Parathyroid adenoma (tissue), 2 donors: ENCODE measurements around the gene TMEM150B.

ENCODE experiments used
- H2AFZ ChIP-seq: fragments of 300-600 bp; sonication (generic); one replicate; pipeline ENCODE4 v1.7.0; 2017; ENCODE audit warnings: antibody characterized with exemption, mild to moderate bottlenecking
- H3K27ac ChIP-seq: fragments of 300-600 bp; sonication (generic); one replicate; pipeline ENCODE4 v1.7.0; 2017
- H3K27me3 ChIP-seq: fragments of 300-600 bp; sonication (generic); one replicate; pipeline ENCODE4 v1.7.0; 2017; ENCODE audit warnings: low read length; ENCODE audit not compliant: control insufficient read depth, insufficient read depth
- H3K36me3 ChIP-seq: fragments of 300-600 bp; sonication (generic); one replicate; pipeline ENCODE4 v1.7.0; 2017; ENCODE audit warnings: low read length; ENCODE audit not compliant: control insufficient read depth, insufficient read depth
- H3K4me1 ChIP-seq: fragments of 300-600 bp; sonication (generic); one replicate; pipeline ENCODE4 v1.7.0; 2017; ENCODE audit warnings: control low read depth
- H3K4me2 ChIP-seq: fragments of 300-600 bp; sonication (generic); one replicate; pipeline ENCODE4 v1.7.0; 2017; ENCODE audit warnings: low read length
- H3K4me3 ChIP-seq: fragments of 300-600 bp; sonication (generic); one replicate; pipeline ENCODE4 v1.7.0; 2017; ENCODE audit warnings: low read depth, low read length
- H3K79me2 ChIP-seq: fragments of 300-600 bp; sonication (generic); one replicate; pipeline ENCODE4 v1.7.0; 2017; ENCODE audit warnings: control low read depth
- H3K9ac ChIP-seq: fragments of 300-600 bp; sonication (generic); one replicate; pipeline ENCODE4 v1.7.0; 2017; ENCODE audit warnings: mild to moderate bottlenecking
- H3K9me3 ChIP-seq: fragments of 300-600 bp; sonication (generic); one replicate; pipeline ENCODE4 v1.7.0; 2017; ENCODE audit warnings: low read length; ENCODE audit not compliant: control insufficient read depth
- TF ChIP-seq, protein P1 (sequence below): fragments of 300-600 bp; sonication (generic); IDR thresholded peaks from one replicate; pipeline ENCODE4 v1.7.0; 2017; ENCODE audit warnings: antibody characterized with exemption, mild to moderate bottlenecking
- donor health status: primary hyperparathyroidism.

Gene TMEM150B

GRCh38 chr19:55347442-55348009 is 22.4 kb upstream of the TMEM150B start:
- Histone ChIP-seq H3K9me3 (no peaks in the 10 kb centered on the region), H3K4me3 (no peak overlapping the region), H3K4me2 (no peak overlapping the region), H2AFZ (no peak overlapping the region), H3K27ac (no peak overlapping the region), H3K36me3 (no peaks in the 10 kb centered on the region), H3K27me3 (no peaks in the 10 kb centered on the region), H3K4me1 (no peaks in the 10 kb centered on the region), H3K9ac (no peak overlapping the region), H3K79me2 (no peaks in the 10 kb centered on the region)
- TF ChIP-seq, protein P1, sequence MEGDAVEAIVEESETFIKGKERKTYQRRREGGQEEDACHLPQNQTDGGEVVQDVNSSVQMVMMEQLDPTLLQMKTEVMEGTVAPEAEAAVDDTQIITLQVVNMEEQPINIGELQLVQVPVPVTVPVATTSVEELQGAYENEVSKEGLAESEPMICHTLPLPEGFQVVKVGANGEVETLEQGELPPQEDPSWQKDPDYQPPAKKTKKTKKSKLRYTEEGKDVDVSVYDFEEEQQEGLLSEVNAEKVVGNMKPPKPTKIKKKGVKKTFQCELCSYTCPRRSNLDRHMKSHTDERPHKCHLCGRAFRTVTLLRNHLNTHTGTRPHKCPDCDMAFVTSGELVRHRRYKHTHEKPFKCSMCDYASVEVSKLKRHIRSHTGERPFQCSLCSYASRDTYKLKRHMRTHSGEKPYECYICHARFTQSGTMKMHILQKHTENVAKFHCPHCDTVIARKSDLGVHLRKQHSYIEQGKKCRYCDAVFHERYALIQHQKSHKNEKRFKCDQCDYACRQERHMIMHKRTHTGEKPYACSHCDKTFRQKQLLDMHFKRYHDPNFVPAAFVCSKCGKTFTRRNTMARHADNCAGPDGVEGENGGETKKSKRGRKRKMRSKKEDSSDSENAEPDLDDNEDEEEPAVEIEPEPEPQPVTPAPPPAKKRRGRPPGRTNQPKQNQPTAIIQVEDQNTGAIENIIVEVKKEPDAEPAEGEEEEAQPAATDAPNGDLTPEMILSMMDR, result no peak

DNA sequence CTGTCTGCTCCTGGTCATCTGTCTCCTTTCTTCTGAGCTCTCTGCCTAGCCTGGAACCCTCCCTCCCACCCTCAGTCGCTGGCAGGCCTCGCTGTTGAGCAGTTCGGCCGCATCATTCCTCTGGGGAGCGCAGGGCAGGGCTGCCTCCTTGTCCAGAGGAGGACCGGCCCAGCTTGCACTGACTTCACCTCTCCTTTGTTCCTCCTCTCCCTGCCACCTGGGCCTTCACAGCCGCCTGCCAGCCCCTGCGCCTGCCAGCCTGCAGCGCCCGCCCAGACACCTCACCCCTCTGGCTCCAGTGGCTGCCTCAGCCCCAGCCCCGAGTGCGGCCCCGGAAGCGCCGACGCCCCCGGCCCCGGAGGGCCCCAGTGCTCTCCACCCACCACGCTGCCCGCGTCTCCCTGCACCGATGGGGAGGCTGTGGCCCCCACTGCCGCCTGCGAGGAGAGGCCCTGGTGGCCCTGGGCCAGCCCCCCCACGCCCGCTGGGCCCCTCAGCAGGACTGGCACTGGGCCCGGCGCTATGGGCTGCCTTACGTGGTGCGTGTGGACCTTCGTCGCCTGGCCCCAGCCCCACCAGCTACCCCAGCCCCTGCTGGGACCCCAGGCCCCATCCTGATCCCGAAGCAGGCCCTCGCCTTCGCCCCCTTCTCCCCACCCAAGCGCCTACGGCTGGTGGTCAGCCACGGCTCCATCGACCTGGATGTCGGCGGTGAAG is 21.7 kb upstream of the TMEM150B start:
- Histone ChIP-seq H3K4me1 (no peaks in the 10 kb centered on the region), H3K27me3 (no peaks in the 10 kb centered on the region), H3K4me2 (no peak overlapping the region), H3K4me3 (no peak overlapping the region), H2AFZ (no peak overlapping the region), H3K9me3 (no peaks in the 10 kb centered on the region), H3K27ac (no peak overlapping the region), H3K79me2 (no peaks in the 10 kb centered on the region), H3K9ac (no peak overlapping the region), H3K36me3 (no peaks in the 10 kb centered on the region)
- TF ChIP-seq, protein P1, result no peak

GRCh38 chr19:55345818-55346724 is 20.9 kb upstream of the TMEM150B start:
- no peak overlapping the region for H3K4me3 ChIP-seq
- no peaks in the 10 kb centered on the region for H3K9me3 ChIP-seq
- no peaks in the 10 kb centered on the region for H3K27me3 ChIP-seq
- H2AFZ ChIP-seq, result no peak overlapping the region
- no peaks in the 10 kb centered on the region for H3K79me2 ChIP-seq
- no peak overlapping the region for H3K9ac ChIP-seq
- no peak overlapping the region for H3K4me2 ChIP-seq
- TF ChIP-seq, protein P1, result no peak
- H3K36me3 ChIP-seq, result no peaks in the 10 kb centered on the region
- no peak overlapping the region for H3K27ac ChIP-seq
- H3K4me1 ChIP-seq, result no peaks in the 10 kb centered on the region

GRCh38 chr19:55345101-55345817 is 20.1 kb upstream of the TMEM150B start:
- Histone ChIP-seq H3K27me3 (no peaks in the 10 kb centered on the region), H3K4me1 (no peaks in the 10 kb centered on the region), H2AFZ (no peak overlapping the region), H3K9ac (no peak overlapping the region), H3K9me3 (no peaks in the 10 kb centered on the region), H3K36me3 (no peaks in the 10 kb centered on the region), H3K79me2 (peaks cover 3% of the 10 kb centered on the region), H3K4me2 (no peak overlapping the region), H3K4me3 (no peak overlapping the region), H3K27ac (no peak overlapping the region)
- TF ChIP-seq, protein P1, result no peak
